ENCODE measurements around the gene MGAT3.

GRCh38 chr22:39448205-39449054 is 8.4 kb upstream of the MGAT3 start:
- TF ChIP-seq POLR2AphosphoS5 (IDR thresholded peaks at IDR 0.05), result no peak
- no peak for TF ChIP-seq CTCF (IDR thresholded peaks at IDR 0.05)
- no peak for TF ChIP-seq POLR2A (IDR thresholded peaks at IDR 0.05; ENCODE audit: low read depth)
